RWPE2 (cell line): ENCODE results near the gene TBX2.
A peak's percentile ranks its signal among the peaks of the same experiment; 100 is the strongest.

Experiments used
- ATAC-seq: fragments of 200-7000 bp; cut with Tn5 transposase; 3 replicates; pipeline ENCODE4 v1.9.1; 2021; ENCODE audit warnings: low read depth
- DNase-seq: peaks from one replicate; pipeline ENCODE4 v3.0.0-alpha.2; 2020; ENCODE audit warnings: low spot score
- H3K27ac ChIP-seq: fragments of 450-650 bp; 2 replicates; pipeline ENCODE4 v1.5.1; 2017; ENCODE audit warnings: mild to moderate bottlenecking; ENCODE audit not compliant: poor library complexity, severe bottlenecking
- H3K27me3 ChIP-seq: fragments of 250-450 bp; sonication (Bioruptor Pico); 2 replicates; pipeline ENCODE4 v1.5.1; 2021; ENCODE audit warnings: mild to moderate bottlenecking, moderate library complexity; ENCODE audit not compliant: insufficient read depth, poor library complexity, severe bottlenecking
- H3K36me3 ChIP-seq: fragments of 250-450 bp; sonication (Bioruptor Pico); 2 replicates; pipeline ENCODE4 v1.5.1; 2020; ENCODE audit warnings: low read depth, mild to moderate bottlenecking, moderate library complexity
- H3K4me1 ChIP-seq: fragments of 250-450 bp; sonication (Bioruptor Pico); 2 replicates; pipeline ENCODE4 v1.5.1; 2021; ENCODE audit warnings: mild to moderate bottlenecking, moderate library complexity; ENCODE audit not compliant: insufficient read depth, poor library complexity, severe bottlenecking
- H3K4me3 ChIP-seq: fragments of 250-450 bp; sonication (Bioruptor Pico); 2 replicates; pipeline ENCODE4 v1.5.1; 2021; ENCODE audit warnings: mild to moderate bottlenecking, moderate library complexity; ENCODE audit not compliant: severe bottlenecking
- H3K9me3 ChIP-seq: fragments of 250-450 bp; sonication (Bioruptor Pico); 2 replicates; pipeline ENCODE4 v1.5.1; 2021; ENCODE audit warnings: mild to moderate bottlenecking, moderate library complexity; ENCODE audit not compliant: severe bottlenecking
- TF ChIP-seq, protein P1 (sequence below): fragments of 450-650 bp; IDR thresholded peaks from one replicate; pipeline ENCODE4 v1.5.1; 2017; ENCODE audit warnings: mild to moderate bottlenecking, moderate library complexity; ENCODE audit not compliant: poor library complexity, severe bottlenecking

Gene TBX2

GRCh38 chr17:61411011-61411260 lies 11.3 kb downstream of the TBX2 start:
- Histone ChIP-seq H3K9me3 (no peaks in the 10 kb centered on the region), H3K36me3 (no peaks in the 10 kb centered on the region), H3K27ac (no peak overlapping the region), H3K4me1 (no peaks in the 10 kb centered on the region), H3K4me3 (peak overlapping the region; percentile 42), H3K27me3 (no peaks in the 10 kb centered on the region)
- no peak for DNase-seq
- TF ChIP-seq, protein P1, sequence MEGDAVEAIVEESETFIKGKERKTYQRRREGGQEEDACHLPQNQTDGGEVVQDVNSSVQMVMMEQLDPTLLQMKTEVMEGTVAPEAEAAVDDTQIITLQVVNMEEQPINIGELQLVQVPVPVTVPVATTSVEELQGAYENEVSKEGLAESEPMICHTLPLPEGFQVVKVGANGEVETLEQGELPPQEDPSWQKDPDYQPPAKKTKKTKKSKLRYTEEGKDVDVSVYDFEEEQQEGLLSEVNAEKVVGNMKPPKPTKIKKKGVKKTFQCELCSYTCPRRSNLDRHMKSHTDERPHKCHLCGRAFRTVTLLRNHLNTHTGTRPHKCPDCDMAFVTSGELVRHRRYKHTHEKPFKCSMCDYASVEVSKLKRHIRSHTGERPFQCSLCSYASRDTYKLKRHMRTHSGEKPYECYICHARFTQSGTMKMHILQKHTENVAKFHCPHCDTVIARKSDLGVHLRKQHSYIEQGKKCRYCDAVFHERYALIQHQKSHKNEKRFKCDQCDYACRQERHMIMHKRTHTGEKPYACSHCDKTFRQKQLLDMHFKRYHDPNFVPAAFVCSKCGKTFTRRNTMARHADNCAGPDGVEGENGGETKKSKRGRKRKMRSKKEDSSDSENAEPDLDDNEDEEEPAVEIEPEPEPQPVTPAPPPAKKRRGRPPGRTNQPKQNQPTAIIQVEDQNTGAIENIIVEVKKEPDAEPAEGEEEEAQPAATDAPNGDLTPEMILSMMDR = no peak
- no peak for ATAC-seq

DNA sequence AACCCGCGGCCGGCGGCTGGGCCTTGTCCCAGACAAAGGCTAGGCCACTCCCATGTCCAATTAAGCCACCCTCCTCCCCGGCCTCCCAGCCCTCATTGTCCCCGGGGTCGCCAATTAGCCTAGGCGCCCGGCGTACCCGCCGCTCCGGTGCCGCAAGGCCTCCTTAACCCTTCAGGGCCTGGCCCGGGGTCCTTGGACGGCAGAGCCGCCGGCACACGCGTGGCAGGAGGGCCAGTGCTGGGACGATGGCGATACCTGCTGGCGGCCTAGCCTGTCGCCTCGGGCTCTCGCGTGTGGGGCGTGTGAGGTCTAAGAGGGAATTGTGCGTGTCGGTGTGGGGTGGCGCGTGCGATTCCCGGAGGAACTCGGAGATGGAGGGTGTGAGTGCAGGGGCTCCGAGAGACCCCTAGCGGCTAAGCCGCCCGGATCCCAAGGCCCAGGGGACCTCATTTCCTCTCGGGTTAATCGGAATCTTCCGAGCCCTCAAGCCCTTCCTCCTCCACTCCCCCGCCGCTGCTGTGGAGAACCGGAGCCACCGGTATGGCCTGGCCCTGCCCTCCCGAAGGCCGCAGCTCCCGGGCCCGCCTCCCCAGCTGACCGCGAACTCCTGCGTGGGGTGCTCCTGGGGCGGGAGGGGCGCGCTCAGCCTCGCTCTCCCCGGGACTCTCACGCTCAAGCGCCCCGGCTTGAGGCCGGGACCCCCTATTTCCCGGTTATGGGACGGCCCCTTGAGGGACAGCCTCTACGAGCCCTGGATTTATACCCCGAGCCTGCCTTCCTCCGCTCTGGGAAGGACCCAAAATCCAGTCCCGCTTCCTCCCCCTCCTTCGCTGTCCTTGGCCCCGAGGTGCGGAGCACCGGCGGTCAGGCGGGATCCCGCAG lies 11.9 kb downstream of the TBX2 start:
- Histone ChIP-seq H3K27ac (peak overlapping the region; percentile 49), H3K4me1 (no peaks in the 10 kb centered on the region), H3K9me3 (no peaks in the 10 kb centered on the region), H3K27me3 (no peaks in the 10 kb centered on the region), H3K4me3 (peak overlapping the region; percentile 42), H3K36me3 (no peaks in the 10 kb centered on the region)
- ATAC-seq (peak; percentile 53), DNase-seq (peak; percentile 73)
- TF ChIP-seq, protein P1 = no peak

- DNase-seq = peak; percentile 91
- TF ChIP-seq, protein P1 = peak; percentile 97
Measured at GRCh38 chr17:61412143-61412859, 12.7 kb downstream of the TBX2 start.

GRCh38 chr17:61412860-61413660 lies 13.4 kb downstream of the TBX2 start:
- Histone ChIP-seq H3K36me3 (no peaks in the 10 kb centered on the region), H3K4me3 (peak overlapping the region; percentile 42), H3K4me1 (no peaks in the 10 kb centered on the region), H3K27ac (peak overlapping the region; percentile 49), H3K9me3 (no peaks in the 10 kb centered on the region), H3K27me3 (no peaks in the 10 kb centered on the region)
- DNase-seq (peak; percentile 38), ATAC-seq (no peak)
- TF ChIP-seq, protein P1 = no peak

More at GRCh38 chr17:61412143-61412859, 12.7 kb downstream of the TBX2 start:
- ATAC-seq = peak; percentile 56
- Histone ChIP-seq H3K36me3 (no peaks in the 10 kb centered on the region), H3K4me1 (no peaks in the 10 kb centered on the region), H3K9me3 (no peaks in the 10 kb centered on the region), H3K27ac (peak overlapping the region; percentile 49), H3K4me3 (peak overlapping the region; percentile 42), H3K27me3 (no peaks in the 10 kb centered on the region)
